DND-41 (cell line): Measurements from ENCODE around the gene CDH12.

Experiments
- CTCF ChIP-seq: IDR thresholded peaks from 2 replicates; pipeline ENCODE4 v1.5.1; 2012; ENCODE audit warnings: borderline replicate concordance, low read length, moderate library complexity, mild to moderate bottlenecking; ENCODE audit not compliant: poor library complexity, severe bottlenecking; ENCODE audit errors: extremely low read depth
- EZH2 ChIP-seq: IDR thresholded peaks from 3 replicates; pipeline ENCODE4 v1.6.1; 2012; ENCODE audit warnings: borderline replicate concordance, low read depth, mild to moderate bottlenecking, moderate library complexity, low read length, inconsistent platforms; ENCODE audit not compliant: severe bottlenecking

GRCh38 chr5:22109315-22109714 lies 743.8 kb downstream of the CDH12 start:
- TF ChIP-seq CTCF (no peak), EZH2 (no peak)
